GM12864 (cell line): ENCODE data around the gene HAUS5.
"Not testable (repeated sequence)": the region's sequence is repeated elsewhere in the genome, so short reads cannot be mapped to it uniquely, and the experiment has no call there.

Source experiments
- DNase-seq: peaks from one replicate; pipeline ENCODE4 v3.0.0-alpha.2; 2011; ENCODE audit warnings: low read depth
- H3K4me3 ChIP-seq: 2 replicates; pipeline ENCODE4 v1.5.1; 2011; ENCODE audit warnings: mild to moderate bottlenecking, low read depth, low read length, control low read depth
- CTCF ChIP-seq: IDR thresholded peaks from 2 replicates; pipeline ENCODE4 v1.5.1; 2011; ENCODE audit warnings: low read depth, mild to moderate bottlenecking, moderate library complexity, low read length, control low read depth, inconsistent platforms; ENCODE audit errors: missing control alignments

HAUS5 gene

GRCh38 chr19:35648017-35648961 is 35.8 kb downstream of the HAUS5 start, which contains the start of gene COX6B1:
Gene COX6B1 (plus strand): TSS chr19:35648323. CDS start chr19:35651244, 2,921 bp downstream.
- peak; percentile 97 for DNase-seq
- no peak for TF ChIP-seq CTCF
- H3K4me3 ChIP-seq, result peak within 1 kb of the TSS; percentile 88

- TF ChIP-seq CTCF, result no peak
- no peak overlapping the region for H3K4me3 ChIP-seq
- no peak for DNase-seq
Observed at GRCh38 chr19:35650581-35650980, 38.0 kb downstream of the HAUS5 start.

- DNase-seq, H3K4me3 ChIP-seq: not testable (repeated sequence)
Observed at GRCh38 chr19:35654828-35655227, 42.3 kb downstream of the HAUS5 start.

- TF ChIP-seq CTCF, result no peak
- no peak for DNase-seq
- H3K4me3 ChIP-seq, result no peak overlapping the region
Observed at GRCh38 chr19:35655600-35655999, 43.1 kb downstream of the HAUS5 start.

- no peak for DNase-seq
- TF ChIP-seq CTCF, result no peak
- no peak overlapping the region for H3K4me3 ChIP-seq
Observed at GRCh38 chr19:35656700-35657099, 44.2 kb downstream of the HAUS5 start.

- peak; percentile 32 for TF ChIP-seq CTCF
- no peak for DNase-seq
- no peak overlapping the region for H3K4me3 ChIP-seq
Observed at GRCh38 chr19:35657904-35658700, 45.6 kb downstream of the HAUS5 start.

- no peak for TF ChIP-seq CTCF
Observed at GRCh38 chr19:35661995-35662340, 49.4 kb downstream of the HAUS5 start.

More at GRCh38 chr19:35661995-35662340, 49.4 kb downstream of the HAUS5 start:
- no peak for DNase-seq
- H3K4me3 ChIP-seq, result no peak overlapping the region
